CD14-positive monocyte (primary cell): ENCODE measurements around the gene PLXNA4. TPM values are rescaled to one million over a fixed set of nuclear protein-coding genes. Genes with fewer than 3 reads are reported as not detected.

Source experiments
- DNase-seq, 3 donors: peaks; one replicate each; pipeline ENCODE4 v3.0.0-alpha.2; 2011 to 2022
- H2AFZ ChIP-seq: 2 replicates; pipeline ENCODE4 v1.6.0; 2012; ENCODE audit warnings: mild to moderate bottlenecking, low read depth, low read length, inconsistent platforms; ENCODE audit not compliant: insufficient read depth, poor library complexity, severe bottlenecking
- H3K27ac ChIP-seq, 2 donors: 1 replicate in 1 of 2; 2 replicates in 1 of 2; pipeline ENCODE4 v1.5.1; 2012 to 2013; ENCODE audit warnings: low read length in 2 of 2, control low read depth in 1 of 2, inconsistent platforms in 1 of 2, low read depth in 1 of 2, mild to moderate bottlenecking in 1 of 2
- H3K27me3 ChIP-seq, 2 donors: one replicate each; pipeline versions ENCODE4 v1.6.0 to v1.6.1; 2011 to 2013; ENCODE audit warnings: low read length in 2 of 2; ENCODE audit not compliant: control insufficient read depth in 2 of 2, insufficient read depth in 2 of 2
- H3K36me3 ChIP-seq, 2 donors: replicated peaks in 1 of 2; 1 replicate in 1 of 2; 2 replicates in 1 of 2; pipeline versions ENCODE4 v1.5.1 to v1.6.1; 2012 to 2013; ENCODE audit warnings: low read length in 2 of 2, control low read depth in 1 of 2, inconsistent platforms in 1 of 2, mild to moderate bottlenecking in 1 of 2; ENCODE audit not compliant: insufficient read depth in 2 of 2, control insufficient read depth in 1 of 2
- H3K4me1 ChIP-seq, 2 donors: 1 replicate in 1 of 2; 2 replicates in 1 of 2; pipeline versions ENCODE4 v1.5.1 to v1.6.1; 2012 to 2013; ENCODE audit warnings: low read length in 2 of 2, control low read depth in 1 of 2, inconsistent platforms in 1 of 2, mild to moderate bottlenecking in 1 of 2, moderate library complexity in 1 of 2; ENCODE audit not compliant: insufficient read depth in 2 of 2, control insufficient read depth in 1 of 2
- H3K4me2 ChIP-seq: replicated peaks from 2 replicates; pipeline ENCODE3; 2012; ENCODE audit warnings: low read length, moderate library complexity, mild to moderate bottlenecking; ENCODE audit not compliant: poor library complexity, severe bottlenecking; ENCODE audit errors: extremely low read depth
- H3K4me3 ChIP-seq, 3 experiments: fragments of 200-600 bp in 1 of 3; sonication (generic) in 1 of 3; replicated peaks in 1 of 3; 1 replicate in 2 of 3; 2 replicates in 1 of 3; pipeline ENCODE4 v1.5.1; 2011 to 2013; ENCODE audit warnings: low read length in 3 of 3, mild to moderate bottlenecking in 3 of 3, control low read depth in 2 of 3, low read depth in 2 of 3, inconsistent platforms in 1 of 3, moderate library complexity in 1 of 3
- H3K79me2 ChIP-seq: 2 replicates; pipeline ENCODE4 v1.6.0; 2012; ENCODE audit warnings: mild to moderate bottlenecking, control low read depth, inconsistent platforms, low read length, moderate library complexity; ENCODE audit not compliant: insufficient read depth
- H3K9ac ChIP-seq: 2 replicates; pipeline ENCODE4 v1.6.0; 2017; ENCODE audit warnings: low read length, mild to moderate bottlenecking; ENCODE audit not compliant: insufficient read depth, poor library complexity, severe bottlenecking
- H3K9me3 ChIP-seq, 2 donors: replicated peaks in 1 of 2; 1 replicate in 1 of 2; 2 replicates in 1 of 2; pipeline versions ENCODE4 v1.5.1 to v1.6.1; 2012 to 2013; ENCODE audit warnings: low read length in 2 of 2, control low read depth in 1 of 2; ENCODE audit not compliant: control insufficient read depth in 1 of 2, insufficient read depth in 1 of 2
- H4K20me1 ChIP-seq: 2 replicates; pipeline ENCODE4 v1.6.0; 2012; ENCODE audit warnings: mild to moderate bottlenecking, low read length, control low read depth, moderate library complexity; ENCODE audit not compliant: insufficient read depth
- H3K27ac Mint-ChIP-seq, 7 donors: one replicate each; pipeline ENCODE4 v1.8.0; 2020; ENCODE audit warnings: mild to moderate bottlenecking in 7 of 7, mixed read lengths in 7 of 7, moderate library complexity in 6 of 7, inconsistent platforms in 2 of 7
- H3K27me3 Mint-ChIP-seq, 3 donors: one replicate each; pipeline ENCODE4 v1.8.0; 2021 to 2022; ENCODE audit warnings: low read depth in 3 of 3, mild to moderate bottlenecking in 3 of 3, mixed read lengths in 3 of 3, moderate library complexity in 3 of 3, inconsistent platforms in 1 of 3
- H3K36me3 Mint-ChIP-seq, 2 donors: one replicate each; pipeline ENCODE4 v1.8.0; 2020; ENCODE audit warnings: mixed read lengths in 2 of 2, inconsistent platforms in 1 of 2, mild to moderate bottlenecking in 1 of 2
- H3K4me1 Mint-ChIP-seq: one replicate; pipeline ENCODE4 v1.8.0; 2020; ENCODE audit warnings: mild to moderate bottlenecking, mixed read lengths
- H3K4me3 Mint-ChIP-seq, 2 donors: one replicate each; pipeline ENCODE4 v1.8.0; 2020; ENCODE audit warnings: mild to moderate bottlenecking in 2 of 2, mixed read lengths in 2 of 2, moderate library complexity in 1 of 2
- H3K9me3 Mint-ChIP-seq, 7 donors: one replicate each; pipeline ENCODE4 v1.8.0; 2020 to 2022; ENCODE audit warnings: mixed read lengths in 7 of 7, mild to moderate bottlenecking in 6 of 7, moderate library complexity in 6 of 7, inconsistent platforms in 2 of 7
- WGBS: methylation state at CpG from one replicate; pipeline ENCODE4 v1.1.5; 2013; ENCODE audit warnings: missing lambda C conversion rate; ENCODE audit not compliant: insufficient coverage; 5-methylcytosine and 5-hydroxymethylcytosine counted together
- intact Hi-C, 2 donors: fragments of 100-400 bp; cut with micrococcal nuclease; formaldehyde crosslinking; loops; one replicate each; pipeline versions ENCODE4 v1.15.0 to v1.15.1; 2023
- polyA plus RNA-seq, 3 donors: library from polyadenylated mRNA; depleted of rRNA in 1 of 3; unstranded in 2 of 3; stranded (reverse) in 1 of 3; fragments of 300-500 nt in 2 of 3; fragments of >200 nt in 1 of 3; fragmentation: Illumina TruSeq in 2 of 3; gene quantifications; 1 replicate in 2 of 3; 2 replicates in 1 of 3; pipeline ENCODE4 v1.2.3, GENCODE V29; 2012 to 2021
- TF ChIP-seq, protein P1 (sequence below): fragments of 200-600 bp; IDR thresholded peaks from one replicate; pipeline ENCODE4 v1.8.0; 2022; ENCODE audit warnings: antibody characterized with exemption, mild to moderate bottlenecking

PLXNA4 gene
- polyA plus RNA-seq, 3 donors: not detected

DNA sequence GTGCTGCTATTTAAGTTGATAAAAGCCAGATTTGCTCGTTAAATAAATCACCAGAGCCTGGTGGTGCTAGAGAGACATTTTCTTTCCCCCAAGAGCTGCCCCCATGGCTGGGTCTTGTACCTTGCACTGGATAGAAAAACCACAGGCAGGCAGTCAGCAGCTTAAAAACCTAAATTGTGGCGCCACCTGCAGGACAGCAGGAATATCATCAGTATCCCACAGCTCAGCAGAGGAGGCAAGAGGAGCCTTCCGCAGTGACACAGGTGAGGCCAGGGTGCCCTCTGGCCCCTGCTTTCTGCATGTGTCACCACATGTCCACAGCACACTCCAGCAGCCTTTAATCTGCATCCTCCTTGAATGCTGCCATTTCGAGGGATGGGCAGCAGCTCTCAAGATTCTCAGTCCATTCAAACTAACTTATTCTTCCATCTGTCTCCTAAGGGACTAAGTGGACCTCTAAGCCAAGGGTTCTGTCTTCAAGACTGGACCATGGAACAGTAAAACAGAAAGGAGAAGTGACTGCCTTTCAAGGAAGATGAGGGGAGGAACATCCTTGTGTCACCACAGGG is 4.5 kb upstream of the PLXNA4 start:
- H3K4me3 ChIP-seq: no peak overlapping the region
- no peaks in the 10 kb centered on the region for H3K36me3 Mint-ChIP-seq
- H3K27ac ChIP-seq: no peak overlapping the region
- peak; percentile 35 to 60 (median 41) for DNase-seq
- H2AFZ ChIP-seq: no peak overlapping the region
- 11% methylated on average over 3 of the region's 4 CpGs for WGBS
- H3K4me3 Mint-ChIP-seq: no peak overlapping the region
- no peak overlapping the region for H3K9ac ChIP-seq
- H3K27me3 ChIP-seq: peaks cover 34 to 39% of the 10 kb centered on the region in 2 donors
- H3K9me3 Mint-ChIP-seq: peaks cover 0 to 10% (median 2%) of the 10 kb centered on the region in 7 donors
- no peak overlapping the region for H3K27ac Mint-ChIP-seq
- no peak overlapping the region for H3K4me2 ChIP-seq
- intact Hi-C loops: loop anchor here (1.0 to 10.0 kb wide), 6 partner anchors 184 to 890 kb away; no protein-coding TSS in a partner anchor
- H3K4me1 ChIP-seq: peaks cover 0 to 4% of the 10 kb centered on the region in 2 donors
- no peaks in the 10 kb centered on the region for H3K79me2 ChIP-seq
- peaks cover 5% of the 10 kb centered on the region for H3K4me1 Mint-ChIP-seq
- no peaks in the 10 kb centered on the region for H3K36me3 ChIP-seq
- peaks cover 0 to 14% of the 10 kb centered on the region in 2 donors for H3K9me3 ChIP-seq
- no peaks in the 10 kb centered on the region for H4K20me1 ChIP-seq
- H3K27me3 Mint-ChIP-seq: peaks cover 32 to 42% (median 41%) of the 10 kb centered on the region in 3 donors
- TF ChIP-seq, protein P1, sequence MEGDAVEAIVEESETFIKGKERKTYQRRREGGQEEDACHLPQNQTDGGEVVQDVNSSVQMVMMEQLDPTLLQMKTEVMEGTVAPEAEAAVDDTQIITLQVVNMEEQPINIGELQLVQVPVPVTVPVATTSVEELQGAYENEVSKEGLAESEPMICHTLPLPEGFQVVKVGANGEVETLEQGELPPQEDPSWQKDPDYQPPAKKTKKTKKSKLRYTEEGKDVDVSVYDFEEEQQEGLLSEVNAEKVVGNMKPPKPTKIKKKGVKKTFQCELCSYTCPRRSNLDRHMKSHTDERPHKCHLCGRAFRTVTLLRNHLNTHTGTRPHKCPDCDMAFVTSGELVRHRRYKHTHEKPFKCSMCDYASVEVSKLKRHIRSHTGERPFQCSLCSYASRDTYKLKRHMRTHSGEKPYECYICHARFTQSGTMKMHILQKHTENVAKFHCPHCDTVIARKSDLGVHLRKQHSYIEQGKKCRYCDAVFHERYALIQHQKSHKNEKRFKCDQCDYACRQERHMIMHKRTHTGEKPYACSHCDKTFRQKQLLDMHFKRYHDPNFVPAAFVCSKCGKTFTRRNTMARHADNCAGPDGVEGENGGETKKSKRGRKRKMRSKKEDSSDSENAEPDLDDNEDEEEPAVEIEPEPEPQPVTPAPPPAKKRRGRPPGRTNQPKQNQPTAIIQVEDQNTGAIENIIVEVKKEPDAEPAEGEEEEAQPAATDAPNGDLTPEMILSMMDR: peak; percentile 83

DNA sequence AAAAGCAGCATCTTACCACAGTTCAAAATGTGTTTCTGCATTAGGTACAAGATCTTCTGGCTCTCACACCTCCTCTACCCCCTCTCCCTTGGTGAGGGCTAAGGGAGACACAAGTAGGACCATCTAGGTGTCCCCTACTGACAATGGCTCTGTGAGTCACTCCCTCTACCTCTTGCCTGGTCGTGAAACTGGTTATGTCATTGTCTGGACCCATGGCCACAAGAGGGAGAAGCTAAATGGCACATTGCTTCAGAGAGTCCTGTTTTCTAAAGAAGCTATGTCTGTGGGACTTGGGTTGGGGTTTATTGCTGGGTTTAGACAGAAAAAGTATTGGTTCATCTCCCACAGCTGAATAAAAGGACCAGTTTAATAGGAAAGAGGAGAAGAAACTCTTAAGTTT is 4.0 kb upstream of the PLXNA4 start:
- Histone ChIP-seq H3K9me3 (peaks cover 0 to 19% of the 10 kb centered on the region in 2 donors), H3K36me3 (no peaks in the 10 kb centered on the region), H4K20me1 (no peaks in the 10 kb centered on the region), H3K4me1 (peaks cover 0 to 4% of the 10 kb centered on the region in 2 donors), H3K27ac (no peak overlapping the region), H3K79me2 (no peaks in the 10 kb centered on the region), H3K27me3 (peaks cover 39 to 44% of the 10 kb centered on the region in 2 donors), H3K9ac (no peak overlapping the region), H3K4me2 (no peak overlapping the region), H3K4me3 (no peak overlapping the region), H2AFZ (no peak overlapping the region)
- H3K27ac Mint-ChIP-seq: no peak overlapping the region
- TF ChIP-seq, protein P1: no peak
- peaks cover 5% of the 10 kb centered on the region for H3K4me1 Mint-ChIP-seq
- no CpG with 5 or more reads among the region's 1 CpG for WGBS
- peaks cover 0 to 10% (median 2%) of the 10 kb centered on the region in 7 donors for H3K9me3 Mint-ChIP-seq
- no peak overlapping the region for H3K4me3 Mint-ChIP-seq
- H3K27me3 Mint-ChIP-seq: peaks cover 38 to 47% (median 45%) of the 10 kb centered on the region in 3 donors
- H3K36me3 Mint-ChIP-seq: no peaks in the 10 kb centered on the region
- DNase-seq: no peak
- intact Hi-C loops: loop anchor here (1.0 to 10.0 kb wide), 6 partner anchors 183 to 889 kb away; no protein-coding TSS in a partner anchor
